Activated B cell treated with CpG ODN at 0.5 μM for 24 hours (primary cell): ENCODE results near the gene RANBP10. TPM values are rescaled to one million over a fixed set of nuclear protein-coding genes. Genes with fewer than 3 reads are reported as not detected.

ENCODE experiments used
- ATAC-seq: fragments of 200-7000 bp; cut with Tn5 transposase; one replicate; pipeline ENCODE4 v1.10.0; 2021; ENCODE audit warnings: low read depth, mild to moderate bottlenecking, moderate library complexity
- CTCF ChIA-PET: fragments of 350-600 bp; sonication (Branson Sonifier 250); formaldehyde crosslinking; loops from one replicate; lab custom pipeline; 2021; ENCODE audit warnings: antibody characterized with exemption; lab: Charles Lee
- POLR2A ChIA-PET: fragments of 350-600 bp; sonication (Branson Sonifier 250); formaldehyde crosslinking; loops from one replicate; lab custom pipeline; 2021; ENCODE audit warnings: antibody characterized with exemption; lab: Charles Lee
- DNase-seq: peaks from one replicate; pipeline ENCODE4 v3.0.0; 2022
- H3K27ac Mint-ChIP-seq: one replicate; pipeline ENCODE4 v1.8.0; 2020; ENCODE audit warnings: mixed read lengths
- H3K27me3 Mint-ChIP-seq: one replicate; pipeline ENCODE4 v1.8.0; 2021; ENCODE audit warnings: mixed read lengths
- H3K36me3 Mint-ChIP-seq: one replicate; pipeline ENCODE4 v1.8.0; 2021; ENCODE audit warnings: low read depth, mixed read lengths
- H3K4me1 Mint-ChIP-seq: one replicate; pipeline ENCODE4 v1.8.0; 2021; ENCODE audit warnings: mixed read lengths
- H3K4me3 Mint-ChIP-seq: one replicate; pipeline ENCODE4 v1.8.0; 2020; ENCODE audit warnings: mild to moderate bottlenecking, mixed read lengths
- H3K9me3 Mint-ChIP-seq: one replicate; pipeline ENCODE4 v1.8.0; 2020; ENCODE audit warnings: mixed read lengths
- CTCF ChIP-seq: fragments of 200-600 bp; IDR thresholded peaks from one replicate; pipeline ENCODE4 v1.8.0; 2022; ENCODE audit warnings: antibody characterized with exemption, mild to moderate bottlenecking
- intact Hi-C: fragments of 100-400 bp; cut with micrococcal nuclease; formaldehyde crosslinking; loops from one replicate; pipeline ENCODE4 v1.15.1; 2024
- total RNA-seq: library from RNA; stranded (reverse); gene quantifications from 2 replicates; pipeline ENCODE4 v1.2.3, GENCODE V29; 2022

The RANBP10 gene
- total RNA-seq, 1 donor from 2014 or later = 30.6 TPM

GRCh38 chr16:67709050-67709449 lies 97.3 kb downstream of the RANBP10 start:
- DNase-seq (no peak), ATAC-seq (no peak)
- peaks cover 5% of the 10 kb centered on the region for H3K36me3 Mint-ChIP-seq
- no peak for TF ChIP-seq CTCF
- no peak overlapping the region for H3K27ac Mint-ChIP-seq
- no peaks in the 10 kb centered on the region for H3K9me3 Mint-ChIP-seq
- POLR2A ChIA-PET = no interaction called here
- H3K4me3 Mint-ChIP-seq = no peak overlapping the region
- CTCF ChIA-PET = no interaction called here
- H3K4me1 Mint-ChIP-seq = peaks cover 3% of the 10 kb centered on the region
- H3K27me3 Mint-ChIP-seq = no peaks in the 10 kb centered on the region
- intact Hi-C loops = no loop called here

- DNase-seq (no peak), ATAC-seq (no peak)
- no peak for TF ChIP-seq CTCF
- ChIA-PET POLR2A (no interaction called here), CTCF (no interaction called here)
- intact Hi-C loops = no loop called here
- Mint-ChIP-seq H3K27me3 (no peaks in the 10 kb centered on the region), H3K4me3 (no peak overlapping the region), H3K36me3 (peaks cover 5% of the 10 kb centered on the region), H3K4me1 (no peaks in the 10 kb centered on the region), H3K27ac (no peak overlapping the region), H3K9me3 (no peaks in the 10 kb centered on the region)
Observed at GRCh38 chr16:67708368-67708771, 98.0 kb downstream of the RANBP10 start.

- no peak for DNase-seq
- H3K27ac Mint-ChIP-seq = no peak overlapping the region
- no peaks in the 10 kb centered on the region for H3K27me3 Mint-ChIP-seq
- POLR2A ChIA-PET = no interaction called here
- ATAC-seq = no peak
- H3K36me3 Mint-ChIP-seq = peaks cover 5% of the 10 kb centered on the region
- TF ChIP-seq CTCF = no peak
- intact Hi-C loops = no loop called here
- no peaks in the 10 kb centered on the region for H3K4me1 Mint-ChIP-seq
- CTCF ChIA-PET = no interaction called here
- H3K9me3 Mint-ChIP-seq = no peaks in the 10 kb centered on the region
- no peak overlapping the region for H3K4me3 Mint-ChIP-seq
Observed at GRCh38 chr16:67707790-67708189, 98.6 kb downstream of the RANBP10 start.

- ChIA-PET POLR2A (no interaction called here), CTCF (no interaction called here)
- TF ChIP-seq CTCF = no peak
- H3K36me3 Mint-ChIP-seq = peaks cover 5% of the 10 kb centered on the region
- ATAC-seq = no peak
- no peak overlapping the region for H3K27ac Mint-ChIP-seq
- H3K4me3 Mint-ChIP-seq = no peak overlapping the region
- no peaks in the 10 kb centered on the region for H3K9me3 Mint-ChIP-seq
- intact Hi-C loops = no loop called here
- H3K4me1 Mint-ChIP-seq = no peaks in the 10 kb centered on the region
- no peaks in the 10 kb centered on the region for H3K27me3 Mint-ChIP-seq
- DNase-seq = no peak
Observed at GRCh38 chr16:67707210-67707609, 99.2 kb downstream of the RANBP10 start.

- Mint-ChIP-seq H3K36me3 (no peaks in the 10 kb centered on the region), H3K27ac (no peak overlapping the region), H3K27me3 (no peaks in the 10 kb centered on the region), H3K4me1 (no peaks in the 10 kb centered on the region), H3K9me3 (no peaks in the 10 kb centered on the region), H3K4me3 (no peak overlapping the region)
- POLR2A ChIA-PET = no interaction called here
- TF ChIP-seq CTCF = no peak
- DNase-seq = no peak
- ATAC-seq = no peak
- CTCF ChIA-PET = no interaction called here
- intact Hi-C loops = no loop called here
Observed at GRCh38 chr16:67704110-67704509, 102.2 kb downstream of the RANBP10 start.
